Muscle of leg (tissue), 11 donors: Measurements from ENCODE around the gene CHRM5. TPM values are rescaled to one million over a fixed set of nuclear protein-coding genes. Genes with fewer than 3 reads are reported as not detected.

Experiments used
- DNase-seq: peaks from one replicate; pipeline ENCODE4 v3.0.0; 2013
- H3K27ac ChIP-seq: one replicate; pipeline ENCODE4 v1.5.1; 2013; ENCODE audit warnings: mild to moderate bottlenecking, low read length, control low read depth
- H3K27me3 ChIP-seq: one replicate; pipeline ENCODE4 v1.6.1; 2013; ENCODE audit warnings: low read length; ENCODE audit not compliant: control insufficient read depth, insufficient read depth
- H3K36me3 ChIP-seq: one replicate; pipeline ENCODE4 v1.6.1; 2013; ENCODE audit warnings: low read length; ENCODE audit not compliant: control insufficient read depth, insufficient read depth
- H3K4me1 ChIP-seq: one replicate; pipeline ENCODE4 v1.6.1; 2013; ENCODE audit warnings: low read length; ENCODE audit not compliant: control insufficient read depth, insufficient read depth
- H3K4me3 ChIP-seq: one replicate; pipeline ENCODE4 v1.5.1; 2013; ENCODE audit warnings: low read length, control low read depth
- H3K9me3 ChIP-seq: replicated peaks from 2 replicates; pipeline ENCODE4 v1.6.1; 2013; ENCODE audit warnings: low read depth, low read length; ENCODE audit not compliant: control insufficient read depth
- WGBS: methylation state at CpG from one replicate; pipeline ENCODE4 v1.1.5; 2013; ENCODE audit warnings: missing lambda C conversion rate; ENCODE audit not compliant: insufficient coverage; 5-methylcytosine and 5-hydroxymethylcytosine counted together
- polyA plus RNA-seq, 8 donors: library from polyadenylated mRNA; unstranded; fragments of 120-200 nt; gene quantifications; one replicate each; pipeline versions ENCODE4 v1.2.1 to v1.2.3, GENCODE V29; 2013; ENCODE audit warnings: inconsistent platforms in 1 of 8, low replicate concordance in 1 of 8; ENCODE audit not compliant: insufficient read length in 8 of 8, insufficient read depth in 1 of 8
- total RNA-seq: library from RNA; stranded (reverse); fragments of 120-200 nt; gene quantifications from one replicate; pipeline ENCODE4 v1.2.4, GENCODE V29; 2013

The CHRM5 gene
- total and polyA plus RNA-seq, 9 donors: 0.02 to 0.12 (median 0.05) TPM; not detected in 2

DNA sequence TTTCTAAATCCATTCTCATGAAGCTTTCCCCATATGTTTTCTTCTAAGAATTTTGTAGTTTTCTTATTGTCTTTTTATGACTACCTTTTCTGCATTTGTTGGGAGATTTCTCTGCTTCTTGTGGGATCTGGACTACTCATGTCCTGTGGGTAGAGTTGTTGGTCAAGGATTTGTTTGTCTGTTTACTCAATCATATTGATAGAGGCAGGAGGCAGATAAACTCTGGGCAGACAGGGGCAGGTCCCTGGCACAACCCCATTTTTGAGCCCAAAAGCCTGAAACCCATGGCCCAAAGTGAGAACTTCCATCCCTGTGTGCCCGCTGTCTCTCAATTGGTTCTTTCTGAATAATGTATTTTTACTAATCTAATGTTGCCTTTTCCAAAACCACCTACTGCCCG is 145.9 kb downstream of the CHRM5 start:
- Histone ChIP-seq H3K27me3 (no peaks in the 10 kb centered on the region), H3K9me3 (no peaks in the 10 kb centered on the region), H3K4me1 (peaks cover 3% of the 10 kb centered on the region), H3K4me3 (no peak overlapping the region), H3K36me3 (no peaks in the 10 kb centered on the region), H3K27ac (no peak overlapping the region)
- no CpG with 5 or more reads among the region's 2 CpGs for WGBS
- no peak for DNase-seq

DNA sequence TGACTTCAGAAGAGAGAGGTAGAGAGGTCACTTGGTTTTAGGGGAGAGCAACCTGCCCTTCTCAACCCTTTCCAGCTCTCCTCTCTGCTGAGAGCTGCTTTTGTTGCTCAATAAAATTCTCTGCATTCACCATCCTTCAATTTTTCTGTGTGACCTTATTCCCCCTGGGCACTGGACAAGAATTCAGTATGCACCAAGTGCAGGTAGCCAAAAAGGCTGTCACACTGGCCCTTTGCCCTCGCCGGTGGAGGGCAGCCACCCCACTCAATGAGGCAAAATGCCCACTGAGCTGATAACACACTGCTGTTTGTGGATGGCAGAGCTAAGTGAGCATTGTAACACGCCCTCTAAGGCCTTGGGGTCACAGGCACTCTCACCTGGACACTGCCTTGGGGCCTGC is 146.4 kb downstream of the CHRM5 start:
- Histone ChIP-seq H3K27ac (no peak overlapping the region), H3K4me1 (peaks cover 5% of the 10 kb centered on the region), H3K9me3 (no peaks in the 10 kb centered on the region), H3K27me3 (no peaks in the 10 kb centered on the region), H3K4me3 (no peak overlapping the region), H3K36me3 (no peaks in the 10 kb centered on the region)
- WGBS: 81% methylated on average over 3 of the region's 3 CpGs
- no peak for DNase-seq

DNA sequence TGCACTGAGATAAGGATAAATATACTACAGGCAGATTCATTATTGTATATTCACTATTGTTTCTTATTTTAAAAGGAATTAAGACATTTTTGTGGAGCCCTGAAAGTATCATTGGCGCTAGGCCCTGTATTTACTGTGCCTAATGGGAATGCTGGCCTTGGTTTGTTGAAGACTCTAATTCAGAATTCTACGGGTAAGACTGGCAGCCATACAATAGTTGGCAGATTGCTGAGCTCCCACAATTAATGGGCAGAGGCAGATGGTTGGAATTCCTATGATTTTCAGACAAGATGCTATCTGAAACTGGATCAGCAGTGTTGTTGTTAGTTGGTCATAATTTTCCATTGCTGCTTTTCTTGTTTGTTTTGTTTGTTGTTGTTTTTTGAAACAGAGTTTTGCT is 148.3 kb downstream of the CHRM5 start:
- Histone ChIP-seq H3K9me3 (no peaks in the 10 kb centered on the region), H3K27me3 (no peaks in the 10 kb centered on the region), H3K27ac (peak overlapping the region; percentile 42), H3K4me3 (no peak overlapping the region), H3K36me3 (no peaks in the 10 kb centered on the region), H3K4me1 (peaks cover 5% of the 10 kb centered on the region)
- DNase-seq: peak; percentile 70
- 56% methylated on average over 1 of the region's 2 CpGs for WGBS

Other genes starting within 250 kb of the CHRM5 start
- gene AVEN, start 70.7 kb downstream of the CHRM5 start, total RNA-seq: 21.5 TPM
- 10 to 100 TPM; 16.7 to 22.8 (median 19.3) TPM for gene AVEN, start 70.7 kb downstream of the CHRM5 start, polyA plus RNA-seq
- gene EMC7, start 133.4 kb downstream of the CHRM5 start, total RNA-seq: 26.2 TPM
- gene EMC7, start 133.4 kb downstream of the CHRM5 start, polyA plus RNA-seq: 10 to 100 TPM; 43.0 to 55.7 (median 50.6) TPM
- gene PGBD4, start 133.6 kb downstream of the CHRM5 start, total RNA-seq: 1.6 TPM
- gene PGBD4, start 133.6 kb downstream of the CHRM5 start, polyA plus RNA-seq: 1 to 10 TPM; 1.0 to 1.9 (median 1.3) TPM
- 113 TPM for gene KATNBL1, start 241.6 kb downstream of the CHRM5 start, total RNA-seq
- 100 to 1,000 TPM in 2 of 8 donors, 10 to 100 TPM in 6; 64.0 to 132 (median 85.4) TPM for gene KATNBL1, start 241.6 kb downstream of the CHRM5 start, polyA plus RNA-seq